Measurements from ENCODE around the gene WDR82. TPM values are rescaled to one million over a fixed set of nuclear protein-coding genes. Genes with fewer than 3 reads are reported as not detected.
"Not testable (repeated sequence)": the region's sequence is repeated elsewhere in the genome, so short reads cannot be mapped to it uniquely, and the experiment has no call there.

Gene WDR82
- total RNA-seq, 1 experiment from 2014 or later: 97.1 TPM

DNA sequence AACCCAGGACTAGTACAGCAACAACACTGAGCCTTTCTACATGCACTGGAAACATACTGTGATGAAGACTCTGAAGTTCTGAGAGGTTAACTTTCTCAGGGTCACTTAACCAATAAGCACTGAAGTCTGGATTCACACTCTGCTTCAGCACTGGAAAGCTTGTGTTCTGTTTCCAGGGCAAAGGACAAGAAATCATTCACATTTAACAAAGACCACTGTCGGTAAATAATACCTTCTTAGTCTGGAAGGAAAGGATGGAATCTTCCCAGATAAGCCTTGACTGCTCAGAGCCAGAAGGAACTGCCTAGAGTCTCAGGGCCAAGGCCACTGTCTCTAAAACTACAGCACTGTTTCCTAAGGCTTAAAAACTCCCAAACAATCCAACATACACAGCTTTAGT, 4.9 kb upstream of the WDR82 start:
- Histone ChIP-seq H3K27ac (no peak overlapping the region), H3K27me3 (no peaks in the 10 kb centered on the region), H3K9me3 (replicated peaks) (no peaks in the 10 kb centered on the region), H3K4me3 (no peak overlapping the region), H3K4me1 (peaks cover 20% of the 10 kb centered on the region), H3K36me3 (no peaks in the 10 kb centered on the region)
- no peak for DNase-seq

DNA sequence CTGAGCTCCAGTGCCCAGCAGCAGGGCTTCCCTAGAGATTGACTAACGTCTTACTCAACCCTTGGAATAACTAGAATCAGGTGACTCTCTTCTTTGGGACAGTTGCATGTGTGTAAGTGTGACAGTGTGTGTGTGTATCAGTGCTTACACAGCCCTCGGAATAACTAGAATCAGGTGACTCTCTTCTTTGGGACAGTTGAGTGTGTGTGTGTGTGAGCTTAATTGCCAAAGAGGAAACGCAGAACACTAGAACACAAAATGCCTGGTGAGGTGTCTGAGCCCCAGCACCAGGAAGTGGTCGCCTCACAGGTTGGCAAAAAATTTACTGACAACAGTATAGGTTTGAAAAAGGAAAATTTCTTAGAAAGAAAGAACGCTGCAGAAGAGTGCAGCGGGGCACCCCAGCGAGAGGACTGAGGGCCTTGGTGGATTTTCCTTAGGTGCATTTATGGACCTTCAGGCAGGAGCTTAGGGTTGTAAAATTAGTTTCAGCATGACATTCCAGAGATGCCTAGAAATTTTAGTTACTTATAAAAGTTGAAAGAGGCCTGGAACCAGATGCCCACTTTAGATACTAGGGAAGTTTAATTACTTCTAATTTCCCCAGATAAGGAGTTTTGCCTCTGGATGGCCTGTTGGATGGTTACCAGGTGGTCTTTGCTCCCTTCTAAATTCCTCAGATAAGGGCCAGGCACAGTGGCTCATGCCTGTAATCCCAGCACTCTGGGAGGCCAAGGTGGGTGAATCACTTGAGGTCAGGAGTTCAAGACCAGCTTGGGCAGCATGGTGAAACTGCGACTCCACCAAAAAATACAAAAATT, 3.7 kb upstream of the WDR82 start:
- H3K36me3 ChIP-seq: no peaks in the 10 kb centered on the region
- no peak for DNase-seq
- H3K4me1 ChIP-seq: peaks cover 20% of the 10 kb centered on the region
- no peaks in the 10 kb centered on the region for H3K9me3 ChIP-seq (replicated peaks)
- no peak overlapping the region for H3K4me3 ChIP-seq
- H3K27ac ChIP-seq: no peak overlapping the region
- no peaks in the 10 kb centered on the region for H3K27me3 ChIP-seq

DNA sequence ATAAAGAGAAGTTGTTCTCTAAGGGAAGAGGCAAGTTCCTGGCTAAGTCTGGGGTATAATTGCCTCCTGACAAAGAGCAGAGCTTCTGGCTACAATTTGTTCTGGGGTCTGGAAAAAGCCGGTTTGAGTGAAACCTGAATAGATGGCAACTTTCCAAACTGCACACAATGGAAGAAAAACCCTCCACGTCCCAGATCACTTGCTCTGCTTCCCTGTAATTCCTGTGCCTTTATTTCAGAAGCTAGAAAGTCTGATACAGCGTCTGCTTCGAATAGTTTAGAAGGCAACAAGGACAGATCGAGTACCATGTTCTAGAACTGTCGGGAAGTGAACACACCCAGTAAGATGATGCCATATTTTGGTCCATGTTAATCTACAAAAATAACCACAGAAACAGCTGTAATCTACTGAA, 1.6 kb upstream of the WDR82 start:
- peaks cover 20% of the 10 kb centered on the region for H3K4me1 ChIP-seq
- no peaks in the 10 kb centered on the region for H3K9me3 ChIP-seq (replicated peaks)
- peaks cover 3% of the 10 kb centered on the region; the same call in 1 of the 2 replicates for H3K36me3 ChIP-seq
- H3K27ac ChIP-seq: peak overlapping the region; percentile 83
- peak overlapping the region; percentile 0; the same call in 1 of the 2 replicates for H3K4me3 ChIP-seq
- DNase-seq: peak; percentile 66 to 88
- H3K27me3 ChIP-seq: no peaks in the 10 kb centered on the region

DNA sequence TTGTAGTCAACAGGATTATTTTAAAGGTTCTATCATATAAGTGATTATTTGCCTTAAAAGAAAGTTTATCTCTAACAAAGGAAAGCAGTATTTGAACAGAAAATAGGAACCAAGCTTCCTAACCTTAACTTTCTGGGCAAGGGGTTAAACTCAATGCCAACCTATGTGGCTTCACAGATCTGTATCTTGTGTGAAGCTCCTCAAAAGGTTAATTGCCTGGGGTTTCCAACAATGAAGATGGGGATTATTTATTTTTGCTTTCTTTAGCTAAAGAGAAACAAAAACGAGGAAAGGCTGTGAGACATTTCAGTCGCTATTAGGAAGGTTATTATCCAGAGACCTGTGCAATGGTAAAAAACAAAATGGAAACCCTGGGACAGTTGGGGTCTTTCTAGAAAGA, 1.1 kb upstream of the WDR82 start:
- peak overlapping the region; percentile 90 for H3K4me3 ChIP-seq

DNA sequence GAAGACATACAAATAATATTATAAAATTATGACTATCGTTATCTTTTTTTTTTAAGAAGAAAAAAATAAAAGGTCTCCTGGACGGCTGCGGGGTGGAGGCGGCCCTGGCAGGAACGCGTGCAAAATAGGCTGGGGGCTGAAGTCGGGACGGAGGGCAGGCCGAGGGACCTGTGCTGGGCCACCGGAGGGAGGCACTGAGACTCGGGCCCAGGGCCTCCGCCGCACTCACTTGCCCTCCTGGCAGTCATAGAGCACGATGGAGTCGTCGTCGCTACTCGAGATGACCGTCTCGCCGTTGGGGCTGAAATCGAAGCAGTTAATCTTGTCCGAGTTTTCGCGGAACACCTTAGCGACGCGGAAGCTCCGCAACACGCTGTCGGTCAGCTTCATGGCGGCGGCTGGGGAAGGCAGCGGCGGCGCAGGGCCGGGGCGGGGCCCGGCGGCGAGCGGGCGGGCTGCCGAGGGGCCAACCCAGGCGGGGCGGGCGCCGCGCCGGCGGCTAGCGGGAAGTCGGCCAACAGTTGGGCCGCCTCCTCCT, 408 bp downstream of the WDR82 start:
- peaks cover 20% of the 10 kb centered on the region for H3K4me1 ChIP-seq
- peak; percentile 68 to 70 for DNase-seq

More for the DNA sequence above, 1.1 kb upstream of the WDR82 start:
- H3K4me1 ChIP-seq: peaks cover 20% of the 10 kb centered on the region
- H3K36me3 ChIP-seq: peaks cover 5% of the 10 kb centered on the region
- no peaks in the 10 kb centered on the region for H3K9me3 ChIP-seq (replicated peaks)
- DNase-seq: no peak
- H3K27ac ChIP-seq: peak overlapping the region; percentile 83
- H3K27me3 ChIP-seq: no peaks in the 10 kb centered on the region

DNA sequence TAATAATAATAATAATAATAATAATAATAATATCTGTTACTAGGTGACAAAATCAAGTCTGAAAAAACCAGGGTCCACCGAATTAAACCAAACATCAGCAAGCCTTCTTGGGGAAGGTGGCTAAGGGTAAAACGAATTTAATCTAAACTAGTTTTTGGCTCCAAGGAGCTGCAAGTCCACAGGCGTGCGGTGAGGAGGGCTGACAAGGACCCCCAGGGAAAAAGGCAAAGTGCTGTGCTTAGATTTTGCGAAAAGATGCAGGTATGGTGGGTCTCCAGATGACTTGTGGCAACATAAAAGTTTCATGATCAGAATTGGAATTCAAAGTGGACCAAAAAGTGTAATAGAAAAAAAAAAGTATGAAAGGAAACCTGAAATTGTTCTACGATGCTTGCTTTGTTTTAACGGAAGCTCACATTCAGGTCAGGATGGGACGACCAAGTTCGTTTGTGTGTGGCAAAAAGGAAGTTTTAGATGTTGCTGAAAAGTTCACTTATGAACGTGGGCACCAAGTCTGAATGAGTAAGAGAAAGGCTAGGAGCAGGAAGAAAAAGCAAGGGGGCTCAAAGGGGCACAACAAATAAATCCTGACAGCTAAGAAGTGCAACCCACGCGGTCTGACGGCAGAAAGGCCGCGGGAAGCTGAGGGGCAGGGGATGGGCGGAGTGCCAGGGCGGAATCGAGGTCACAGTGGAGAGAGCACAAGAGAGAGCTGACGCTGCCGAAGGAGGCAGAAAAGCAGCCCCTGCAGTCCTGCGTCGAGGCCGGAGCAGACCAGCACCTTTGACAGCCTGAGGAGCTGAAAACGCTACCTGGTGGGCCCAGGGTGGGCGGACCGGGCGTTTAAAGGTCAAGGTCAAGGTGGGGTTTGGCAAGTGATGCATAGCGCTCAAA, 1.1 kb downstream of the WDR82 start:
- Histone ChIP-seq H3K4me1 (peaks cover 20% of the 10 kb centered on the region), H3K27ac (peak overlapping the region; percentile 83), H3K36me3 (peaks cover 20% of the 10 kb centered on the region), H3K9me3 (replicated peaks) (no peaks in the 10 kb centered on the region), H3K4me3 (peak overlapping the region; percentile 90), H3K27me3 (no peaks in the 10 kb centered on the region)
- DNase-seq: peak; percentile 77

More for the DNA sequence above, 408 bp downstream of the WDR82 start:
- Histone ChIP-seq H3K27ac (peak overlapping the region; percentile 83), H3K9me3 (replicated peaks) (no peaks in the 10 kb centered on the region), H3K4me3 (peak overlapping the region; percentile 90), H3K27me3 (no peaks in the 10 kb centered on the region), H3K36me3 (peaks cover 14% of the 10 kb centered on the region)

DNA sequence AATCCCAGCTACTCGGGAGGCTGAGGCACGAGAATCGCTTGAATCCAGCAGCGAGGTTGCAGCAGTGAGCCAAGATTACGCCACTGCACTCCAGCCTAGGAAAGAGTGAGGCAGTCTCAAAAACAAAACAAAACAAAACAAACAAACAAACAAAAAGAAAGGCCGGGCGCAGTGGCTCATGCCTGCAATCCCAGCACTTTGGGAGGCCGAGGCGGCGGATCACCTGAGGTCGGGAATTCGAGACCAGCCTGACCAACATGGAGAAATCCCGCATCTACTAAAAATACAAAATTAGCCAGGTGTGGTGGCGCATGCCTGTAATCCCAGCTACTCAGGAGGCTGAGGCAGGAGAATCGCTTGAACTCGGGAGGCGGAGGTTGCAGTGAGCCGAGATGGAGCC, 3.7 kb downstream of the WDR82 start:
- not testable (repeated sequence) for H3K27ac ChIP-seq; H3K9me3 ChIP-seq (replicated peaks); H3K4me3 ChIP-seq; DNase-seq; H3K4me1 ChIP-seq; H3K27me3 ChIP-seq
- H3K36me3 ChIP-seq: peaks cover 40% of the 10 kb centered on the region

DNA sequence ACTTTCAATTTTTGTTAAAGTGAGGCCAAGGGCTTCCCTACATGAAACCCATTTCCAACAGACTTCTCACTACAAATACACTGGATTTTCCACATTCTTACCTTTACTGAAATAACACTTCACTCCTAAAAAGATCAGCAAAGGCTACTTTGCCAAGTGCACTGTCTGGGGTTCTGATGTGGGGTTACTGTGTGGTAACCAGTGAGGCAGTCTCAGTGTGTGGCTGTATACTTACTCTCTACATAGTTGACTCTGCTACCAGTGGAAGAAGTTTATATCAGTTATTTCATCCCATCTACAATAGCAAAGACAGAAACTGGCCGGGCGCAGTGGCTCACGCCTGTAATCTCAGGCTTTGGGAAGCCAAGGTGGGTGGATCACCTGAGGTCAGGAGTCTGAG, 5.6 kb downstream of the WDR82 start:
- Histone ChIP-seq H3K9me3 (replicated peaks) (no peaks in the 10 kb centered on the region), H3K36me3 (peaks cover 59% of the 10 kb centered on the region), H3K27me3 (no peaks in the 10 kb centered on the region), H3K27ac (no peak overlapping the region), H3K4me3 (no peak overlapping the region), H3K4me1 (no peaks in the 10 kb centered on the region)
- no peak for DNase-seq

DNA sequence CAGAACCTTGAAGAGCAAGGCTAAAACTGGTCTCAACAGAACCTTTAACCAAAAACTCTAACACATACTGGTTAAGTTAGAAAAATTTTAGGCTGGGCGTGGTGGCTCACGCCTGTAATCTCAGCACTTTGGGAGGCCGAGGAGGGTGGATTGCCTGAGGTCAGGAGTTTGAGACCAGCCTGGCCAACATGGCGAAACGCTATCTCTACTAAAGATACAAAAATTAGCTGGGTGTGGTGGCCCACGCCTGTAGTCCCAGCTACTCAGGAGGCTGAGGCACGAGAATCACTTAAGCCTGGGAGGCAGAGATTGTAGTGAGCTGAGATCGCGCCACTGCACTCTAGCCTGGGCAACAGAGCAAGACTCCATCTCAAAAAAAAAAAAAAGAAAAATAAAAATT, 6.3 kb downstream of the WDR82 start:
- H3K36me3 ChIP-seq: peaks cover 66% of the 10 kb centered on the region
- not testable (repeated sequence) for DNase-seq; H3K4me1 ChIP-seq; H3K27me3 ChIP-seq; H3K9me3 ChIP-seq (replicated peaks); H3K4me3 ChIP-seq; H3K27ac ChIP-seq

DNA sequence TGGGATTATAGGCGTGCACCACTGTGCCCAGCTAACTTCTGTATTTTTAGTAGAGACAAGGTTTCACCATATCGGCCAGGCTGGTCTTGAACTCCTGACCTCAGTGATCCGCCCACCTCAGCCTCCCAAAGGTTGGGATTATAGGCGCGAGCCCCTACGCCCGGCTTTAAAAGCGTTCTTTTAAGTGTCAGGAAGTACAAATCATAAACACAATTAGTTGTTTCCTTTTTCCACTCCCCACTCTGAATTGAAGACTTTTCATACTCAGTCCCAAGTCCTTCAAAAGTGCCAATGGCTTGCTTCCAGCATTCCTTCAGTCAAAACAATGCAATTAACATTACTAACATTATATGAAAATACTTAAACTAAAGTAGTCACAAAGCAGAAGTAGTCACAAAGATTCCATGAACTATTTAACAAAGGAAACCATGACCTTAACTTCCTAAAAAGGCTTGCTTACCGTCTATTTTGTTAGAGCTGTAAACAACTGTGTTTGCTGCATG, 8.1 kb downstream of the WDR82 start:
- H3K27ac ChIP-seq: no peak overlapping the region
- peaks cover 84% of the 10 kb centered on the region for H3K36me3 ChIP-seq
- DNase-seq: no peak
- no peaks in the 10 kb centered on the region for H3K9me3 ChIP-seq (replicated peaks)
- H3K27me3 ChIP-seq: no peaks in the 10 kb centered on the region
- no peaks in the 10 kb centered on the region for H3K4me1 ChIP-seq
- H3K4me3 ChIP-seq: no peak overlapping the region

DNA sequence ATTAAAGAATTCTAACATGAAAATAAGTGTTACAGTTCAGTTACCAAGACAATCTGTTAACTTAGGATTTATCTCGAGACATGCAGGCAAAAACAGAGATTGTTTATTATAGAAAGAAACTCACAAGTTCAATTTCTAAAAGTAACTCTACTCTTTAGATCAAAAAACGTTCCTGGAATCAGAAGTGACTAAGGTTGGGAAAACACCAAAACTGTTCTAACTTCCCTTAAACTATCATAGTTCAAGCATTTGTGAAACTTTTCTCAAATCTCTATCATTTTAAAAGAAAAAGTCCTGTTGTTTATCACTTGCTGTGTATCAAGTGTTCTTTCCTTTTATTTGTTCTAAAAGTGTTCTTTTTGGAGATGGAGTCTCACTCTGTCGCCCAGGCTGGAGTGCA, 8.7 kb downstream of the WDR82 start:
- DNase-seq: no peak
- H3K4me3 ChIP-seq: no peak overlapping the region
- H3K9me3 ChIP-seq (replicated peaks): no peaks in the 10 kb centered on the region
- H3K4me1 ChIP-seq: no peaks in the 10 kb centered on the region
- no peak overlapping the region for H3K27ac ChIP-seq
- H3K36me3 ChIP-seq: peaks cover 85% of the 10 kb centered on the region
- no peaks in the 10 kb centered on the region for H3K27me3 ChIP-seq

DNA sequence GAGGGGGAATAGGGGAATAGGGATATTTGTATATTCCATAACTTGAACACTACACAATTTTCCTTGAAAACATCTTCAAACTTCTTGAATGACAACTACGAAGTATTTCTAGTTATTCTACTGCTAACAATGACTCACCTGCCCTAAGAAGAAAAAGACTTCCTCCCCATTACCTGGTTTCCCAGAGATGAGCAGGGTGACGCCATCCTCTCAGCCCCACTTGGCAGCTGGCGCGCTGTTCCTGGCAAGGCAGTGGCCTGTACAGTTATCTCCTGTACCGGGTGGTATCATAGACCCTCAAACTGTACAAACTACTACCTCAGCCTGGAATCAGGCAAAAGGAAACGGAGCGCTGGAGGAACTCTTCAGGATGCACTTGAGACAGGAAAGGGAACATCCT, 10.4 kb downstream of the WDR82 start:
- Histone ChIP-seq H3K4me3 (no peak overlapping the region), H3K9me3 (replicated peaks) (no peaks in the 10 kb centered on the region), H3K27me3 (no peaks in the 10 kb centered on the region), H3K4me1 (no peaks in the 10 kb centered on the region), H3K36me3 (peaks cover 89% of the 10 kb centered on the region), H3K27ac (no peak overlapping the region)
- no peak for DNase-seq

DNA sequence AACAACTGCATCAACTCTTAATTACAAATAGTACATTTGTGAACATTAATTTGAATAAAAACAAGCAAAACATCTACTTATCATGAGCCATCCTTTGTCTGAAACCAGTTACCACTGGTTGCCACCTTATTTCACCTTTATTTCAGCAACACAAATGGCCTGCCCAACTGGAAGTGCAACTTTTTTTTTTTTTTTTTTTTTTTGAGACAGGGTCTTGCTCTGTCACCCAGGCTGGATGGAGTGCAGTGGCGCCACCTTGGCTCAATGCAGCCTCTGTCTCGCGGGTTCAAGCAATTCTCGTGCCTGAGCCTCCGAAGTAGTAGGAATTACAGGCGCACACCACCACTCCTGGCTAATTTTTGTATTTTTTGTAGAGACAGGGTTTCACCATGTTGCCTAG, 13.1 kb downstream of the WDR82 start:
- no peaks in the 10 kb centered on the region for H3K4me1 ChIP-seq
- peaks cover 95% of the 10 kb centered on the region for H3K36me3 ChIP-seq
- H3K27ac ChIP-seq: no peak overlapping the region
- no peaks in the 10 kb centered on the region for H3K27me3 ChIP-seq
- H3K4me3 ChIP-seq: no peak overlapping the region
- DNase-seq: no peak
- no peaks in the 10 kb centered on the region for H3K9me3 ChIP-seq (replicated peaks)

DNA sequence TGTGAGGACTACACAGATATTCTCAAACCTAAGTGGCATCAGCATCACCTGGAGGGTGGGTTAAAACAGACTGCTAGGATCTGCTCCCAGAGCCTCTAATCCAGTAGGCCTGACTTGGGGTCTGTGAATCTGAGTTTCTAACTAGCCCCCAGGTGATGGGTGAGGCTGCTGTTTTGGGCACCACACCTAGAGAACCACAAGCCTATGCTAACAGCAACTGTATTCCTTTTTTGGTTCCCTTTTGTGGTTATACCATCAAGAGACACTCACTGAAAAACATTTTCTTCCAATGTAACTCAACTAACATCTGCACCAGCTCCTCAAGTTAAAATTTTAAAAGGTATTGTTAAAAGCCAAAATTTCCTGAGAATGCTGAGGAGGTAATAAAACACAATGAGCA, 16.0 kb downstream of the WDR82 start:
- H3K4me3 ChIP-seq: no peak overlapping the region
- no peaks in the 10 kb centered on the region for H3K9me3 ChIP-seq (replicated peaks)
- DNase-seq: no peak
- peaks cover 96% of the 10 kb centered on the region for H3K36me3 ChIP-seq
- H3K27me3 ChIP-seq: no peaks in the 10 kb centered on the region
- H3K27ac ChIP-seq: no peak overlapping the region
- H3K4me1 ChIP-seq: no peaks in the 10 kb centered on the region

DNA sequence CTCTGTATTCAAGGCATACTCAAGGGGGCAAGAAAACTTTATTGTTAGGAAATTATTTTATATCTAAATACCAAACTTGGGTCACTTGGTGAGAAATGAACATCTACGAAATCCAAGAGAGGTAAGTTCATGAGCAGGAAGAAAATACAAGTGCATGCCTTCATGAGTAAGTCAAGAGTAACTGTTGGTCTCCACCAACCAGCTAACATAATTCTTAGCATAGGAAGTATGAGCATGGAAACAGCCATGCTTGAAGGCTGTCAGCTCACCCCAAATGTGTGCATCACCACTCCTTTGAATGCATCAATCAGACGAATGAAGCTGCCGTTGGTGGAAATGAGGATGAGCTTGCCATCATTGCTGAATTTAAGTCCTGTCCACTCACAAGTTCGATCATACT, 19.0 kb downstream of the WDR82 start:
- Histone ChIP-seq H3K9me3 (replicated peaks) (no peaks in the 10 kb centered on the region), H3K4me1 (no peaks in the 10 kb centered on the region), H3K27me3 (no peaks in the 10 kb centered on the region), H3K4me3 (no peak overlapping the region), H3K36me3 (peaks cover 93% of the 10 kb centered on the region), H3K27ac (no peak overlapping the region)
- DNase-seq: no peak

Data from SJCRH30 (cell line).